Body of pancreas (tissue), 4 donors: ENCODE data around the gene DLGAP1. TPM values are rescaled to one million over a fixed set of nuclear protein-coding genes. Genes with fewer than 3 reads are reported as not detected.
A peak's percentile ranks its signal among the peaks of the same experiment; 100 is the strongest.

Source experiments
- ATAC-seq: fragments of 150-250 bp; one replicate; pipeline ENCODE4 v1.9.1; 2016
- DNase-seq, 4 donors: peaks; one replicate each; pipeline ENCODE4 v3.0.0-alpha.2; 2019
- H3K27ac ChIP-seq, 4 donors: fragments of 200-600 bp; sonication (generic); 1 replicate in 3 of 4; 2 replicates in 1 of 4; pipeline versions ENCODE4 v1.5.1 to v1.6.1; 2016 to 2019; ENCODE audit warnings: mild to moderate bottlenecking in 1 of 4, mixed read lengths in 1 of 4, moderate library complexity in 1 of 4
- H3K27me3 ChIP-seq, 2 donors: fragments of 200-600 bp; sonication (generic); one replicate each; pipeline ENCODE4 v1.6.0; 2016; ENCODE audit warnings: mild to moderate bottlenecking in 1 of 2
- H3K36me3 ChIP-seq, 2 donors: fragments of 200-600 bp; sonication (generic); replicated peaks in 1 of 2; 2 replicates each; pipeline ENCODE4 v1.5.1; 2016; ENCODE audit warnings: low read depth in 2 of 2; ENCODE audit not compliant: insufficient read depth in 1 of 2
- H3K4me1 ChIP-seq: fragments of 200-600 bp; sonication (generic); one replicate; pipeline ENCODE4 v1.6.0; 2016
- H3K4me3 ChIP-seq, 2 donors: fragments of 200-600 bp; sonication (generic); 1 replicate in 1 of 2; 2 replicates in 1 of 2; pipeline ENCODE4 v1.5.1; 2016 to 2019
- H3K9me3 ChIP-seq, 3 donors: fragments of 200-600 bp; sonication (generic); 1 replicate in 2 of 3; 2 replicates in 1 of 3; pipeline ENCODE4 v1.5.1; 2016
- POLR2A ChIP-seq, 3 donors: fragments of 450-650 bp; IDR thresholded peaks; one replicate each; pipeline ENCODE4 v1.6.1; 2016; ENCODE audit warnings: antibody characterized with exemption in 3 of 3, mild to moderate bottlenecking in 2 of 3
- WGBS, 2 donors: methylation state at CpG; one replicate each; pipeline ENCODE4 v1.1.5; 2017; 5-methylcytosine and 5-hydroxymethylcytosine counted together
- intact Hi-C: fragments of 100-400 bp; cut with DNase I; formaldehyde crosslinking; loops from one replicate; pipeline ENCODE4 v1.15.1; 2023
- total RNA-seq, 2 donors: library from RNA; depleted of rRNA; stranded (reverse); fragments of >200 nt; gene quantifications; one replicate each; pipeline ENCODE4 v1.1.0, GENCODE V29; 2016
- TF ChIP-seq, protein P1 (sequence below), 7 experiments: fragments of 450-650 bp in 4 of 7; fragments of 200-600 bp in 3 of 7; sonication (generic) in 3 of 7; IDR thresholded peaks; one replicate each; pipeline ENCODE4 v1.5.1; 2016 to 2019; ENCODE audit warnings: antibody characterized with exemption in 7 of 7

DLGAP1 gene
- total RNA-seq, 2 donors from 2014 or later: 0.52 to 7.9 TPM

DNA sequence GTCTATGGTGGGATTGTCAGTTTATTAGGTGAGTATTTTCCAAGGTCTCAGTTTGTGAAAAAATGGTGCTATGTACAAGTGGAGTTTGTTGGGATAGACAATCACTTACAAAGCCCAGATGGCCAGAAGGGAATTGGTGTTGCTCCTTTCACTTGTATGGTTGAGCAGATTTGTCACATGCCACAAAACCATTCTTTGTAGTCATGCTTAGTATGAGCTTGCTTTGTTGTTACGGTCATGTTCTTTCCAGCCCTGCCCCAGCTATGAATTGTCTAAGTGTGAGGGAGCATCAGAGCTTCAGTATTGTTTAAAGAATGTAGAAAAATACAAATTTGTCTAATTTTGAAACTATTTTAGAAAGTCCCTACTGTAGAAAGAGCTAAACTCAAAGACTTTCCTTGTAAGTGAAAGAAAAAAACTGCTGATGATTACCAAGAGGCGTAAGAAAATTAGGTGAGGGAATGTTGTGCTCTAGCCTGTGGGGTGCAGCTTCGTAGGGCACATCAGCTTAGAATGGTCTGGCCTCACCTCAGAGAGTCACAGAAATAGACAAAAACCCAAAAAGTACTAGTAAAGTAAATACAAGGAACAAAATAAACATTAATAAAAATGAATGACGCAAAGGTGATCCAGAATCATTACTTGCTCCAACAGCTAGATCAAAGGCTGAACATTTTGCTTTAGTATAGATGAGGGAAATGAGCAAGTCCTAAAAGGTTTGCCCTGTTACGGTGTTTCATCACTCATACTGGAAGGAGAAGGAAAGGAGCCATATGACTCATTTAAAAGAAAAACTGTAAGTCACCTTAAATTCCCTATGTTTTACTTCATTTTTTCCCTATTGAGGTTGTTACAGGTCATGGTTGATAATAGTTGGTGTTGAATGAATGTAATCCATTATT, 995.9 kb downstream of the DLGAP1 start:
- WGBS, 2 donors: 86 to 89% methylated on average over 5 of the region's 5 CpGs
- H3K4me1 ChIP-seq: peaks cover 45% of the 10 kb centered on the region
- H3K27ac ChIP-seq: peak overlapping the region in 2 of 4 donors; percentile 12 to 21
- no peak overlapping the region for H3K4me3 ChIP-seq
- intact Hi-C loops: loop anchor here (10.0 kb wide), 1 partner anchor 206 kb away; no protein-coding TSS in a partner anchor
- no peak for TF ChIP-seq POLR2A (IDR thresholded peaks at IDR 0.05)
- TF ChIP-seq, protein P1, sequence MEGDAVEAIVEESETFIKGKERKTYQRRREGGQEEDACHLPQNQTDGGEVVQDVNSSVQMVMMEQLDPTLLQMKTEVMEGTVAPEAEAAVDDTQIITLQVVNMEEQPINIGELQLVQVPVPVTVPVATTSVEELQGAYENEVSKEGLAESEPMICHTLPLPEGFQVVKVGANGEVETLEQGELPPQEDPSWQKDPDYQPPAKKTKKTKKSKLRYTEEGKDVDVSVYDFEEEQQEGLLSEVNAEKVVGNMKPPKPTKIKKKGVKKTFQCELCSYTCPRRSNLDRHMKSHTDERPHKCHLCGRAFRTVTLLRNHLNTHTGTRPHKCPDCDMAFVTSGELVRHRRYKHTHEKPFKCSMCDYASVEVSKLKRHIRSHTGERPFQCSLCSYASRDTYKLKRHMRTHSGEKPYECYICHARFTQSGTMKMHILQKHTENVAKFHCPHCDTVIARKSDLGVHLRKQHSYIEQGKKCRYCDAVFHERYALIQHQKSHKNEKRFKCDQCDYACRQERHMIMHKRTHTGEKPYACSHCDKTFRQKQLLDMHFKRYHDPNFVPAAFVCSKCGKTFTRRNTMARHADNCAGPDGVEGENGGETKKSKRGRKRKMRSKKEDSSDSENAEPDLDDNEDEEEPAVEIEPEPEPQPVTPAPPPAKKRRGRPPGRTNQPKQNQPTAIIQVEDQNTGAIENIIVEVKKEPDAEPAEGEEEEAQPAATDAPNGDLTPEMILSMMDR (IDR thresholded peaks at IDR 0.05): no peak
- no peaks in the 10 kb centered on the region for H3K36me3 ChIP-seq
- H3K27me3 ChIP-seq: no peaks in the 10 kb centered on the region
- H3K9me3 ChIP-seq: no peaks in the 10 kb centered on the region
- ATAC-seq: no peak
- DNase-seq: no peak

DNA sequence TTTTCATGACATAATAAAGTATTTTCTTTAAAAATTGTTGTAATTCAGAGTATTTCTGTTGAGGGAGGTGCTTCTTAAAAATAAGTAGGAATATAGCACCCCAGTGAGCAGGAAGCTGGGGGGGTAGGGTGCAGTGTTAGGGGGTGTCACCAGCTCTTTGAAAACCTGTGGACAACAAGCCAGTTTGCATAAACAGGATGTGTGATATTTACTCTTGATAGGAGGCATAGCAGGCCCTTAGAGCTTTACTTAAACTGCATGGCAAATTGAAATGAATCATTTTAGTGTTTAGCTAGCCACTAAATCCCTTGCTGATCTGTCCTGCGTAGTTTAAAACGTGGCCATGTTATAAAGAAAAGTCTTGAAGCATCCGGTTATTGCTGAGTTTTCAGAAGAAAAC, 996.7 kb downstream of the DLGAP1 start:
- Histone ChIP-seq H3K9me3 (no peaks in the 10 kb centered on the region), H3K27me3 (no peaks in the 10 kb centered on the region), H3K4me1 (peaks cover 54% of the 10 kb centered on the region), H3K36me3 (no peaks in the 10 kb centered on the region), H3K27ac (peak overlapping the region in 2 of 4 donors; percentile 21 to 99), H3K4me3 (no peak overlapping the region)
- ATAC-seq: no peak
- 81 to 86% methylated on average over 3 of the region's 3 CpGs for WGBS, 2 donors
- intact Hi-C loops: loop anchor here (10.0 kb wide), 1 partner anchor 206 kb away; no protein-coding TSS in a partner anchor
- no peak for TF ChIP-seq POLR2A (IDR thresholded peaks at IDR 0.05)
- TF ChIP-seq, protein P1 (IDR thresholded peaks at IDR 0.05): no peak
- no peak for DNase-seq

DNA sequence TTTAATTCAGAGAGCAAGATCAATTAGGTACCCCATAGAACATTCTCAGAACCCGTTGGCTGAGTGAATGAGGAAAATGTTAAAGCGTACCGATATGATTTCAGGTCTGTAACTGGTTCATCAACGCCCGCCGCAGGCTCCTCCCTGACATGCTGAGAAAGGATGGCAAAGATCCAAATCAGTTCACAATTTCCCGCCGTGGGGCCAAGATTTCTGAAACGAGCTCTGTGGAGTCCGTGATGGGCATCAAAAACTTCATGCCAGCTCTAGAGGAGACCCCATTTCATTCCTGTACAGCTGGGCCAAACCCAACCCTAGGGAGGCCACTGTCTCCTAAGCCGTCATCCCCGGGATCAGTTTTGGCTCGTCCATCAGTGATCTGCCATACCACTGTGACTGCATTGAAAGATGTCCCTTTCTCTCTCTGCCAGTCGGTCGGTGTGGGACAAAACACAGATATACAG, 997.8 kb downstream of the DLGAP1 start:
- no peaks in the 10 kb centered on the region for H3K27me3 ChIP-seq
- peak overlapping the region in 3 of 4 donors; percentile 95 to 99 (median 97) for H3K27ac ChIP-seq
- TF ChIP-seq, protein P1 (IDR thresholded peaks at IDR 0.05): no peak
- no peak for TF ChIP-seq POLR2A (IDR thresholded peaks at IDR 0.05)
- no peak overlapping the region for H3K4me3 ChIP-seq
- peaks cover 64% of the 10 kb centered on the region for H3K4me1 ChIP-seq
- no peaks in the 10 kb centered on the region for H3K36me3 ChIP-seq
- intact Hi-C loops: loop anchor here (10.0 kb wide), 1 partner anchor 208 kb away; no protein-coding TSS in a partner anchor
- ATAC-seq: no peak
- DNase-seq: peak in 2 of 4 donors; percentile 29 to 30
- no peaks in the 10 kb centered on the region for H3K9me3 ChIP-seq
- 33 to 60% methylated on average over 15 of the region's 15 CpGs for WGBS, 2 donors

DNA sequence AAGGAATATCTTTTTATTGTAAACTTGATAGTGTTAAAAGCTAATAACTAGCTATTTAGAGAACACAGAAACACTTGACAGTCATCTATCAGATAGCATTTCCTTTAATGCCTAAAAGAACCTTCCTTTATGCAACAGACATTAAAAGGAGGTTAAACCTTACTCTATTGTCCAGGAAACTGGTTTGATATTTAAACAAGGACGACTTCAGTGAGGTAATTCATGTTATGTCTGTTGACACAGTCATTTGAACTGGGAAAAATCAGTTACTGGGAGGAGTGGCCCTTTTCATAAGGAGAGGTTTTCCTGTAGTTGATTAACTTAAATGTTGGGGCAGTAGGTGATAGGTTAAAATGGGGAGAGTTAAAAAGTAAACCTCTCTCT, 998.4 kb downstream of the DLGAP1 start:
- Histone ChIP-seq H3K4me1 (peaks cover 64% of the 10 kb centered on the region), H3K27me3 (no peaks in the 10 kb centered on the region), H3K36me3 (no peaks in the 10 kb centered on the region), H3K9me3 (no peaks in the 10 kb centered on the region), H3K4me3 (no peak overlapping the region), H3K27ac (peak overlapping the region; percentile 53 to 99 (median 96))
- TF ChIP-seq POLR2A (IDR thresholded peaks at IDR 0.05): no peak
- TF ChIP-seq, protein P1 (IDR thresholded peaks at IDR 0.05): no peak
- intact Hi-C loops: loop anchor here (10.0 kb wide), 1 partner anchor 208 kb away; no protein-coding TSS in a partner anchor
- peak; percentile 39 for ATAC-seq
- DNase-seq: no peak
- WGBS, 2 donors: 7 to 12% methylated on average over 1 of the region's 1 CpG
